Fibroblast of the aortic adventitia (primary cell): ENCODE results near the gene NOL4L. TPM values are rescaled to one million over a fixed set of nuclear protein-coding genes. Genes with fewer than 3 reads are reported as not detected.
A peak's percentile ranks its signal among the peaks of the same experiment; 100 is the strongest.

Experiments
- DNase-seq: peaks from one replicate; pipeline ENCODE4 v3.0.0-alpha.2; 2010; ENCODE audit warnings: low read depth
- H3K4me3 ChIP-seq: 2 replicates; pipeline ENCODE4 v1.5.1; 2011; ENCODE audit warnings: low read depth, mild to moderate bottlenecking, control low read depth, low read length, moderate library complexity
- total RNA-seq: library from RNA; depleted of rRNA; stranded (reverse); fragments of >200 nt; gene quantifications from 2 replicates; pipeline ENCODE4 v1.2.3, GENCODE V29; 2012; ENCODE audit warnings: low replicate concordance
- TF ChIP-seq, protein P1 (sequence below): IDR thresholded peaks from 2 replicates; pipeline ENCODE4 v1.5.1; 2011; ENCODE audit warnings: mild to moderate bottlenecking, low read length, control low read depth, inconsistent platforms; ENCODE audit not compliant: insufficient read depth

The NOL4L gene
- total RNA-seq, 1 donor: 4.5 TPM

DNA sequence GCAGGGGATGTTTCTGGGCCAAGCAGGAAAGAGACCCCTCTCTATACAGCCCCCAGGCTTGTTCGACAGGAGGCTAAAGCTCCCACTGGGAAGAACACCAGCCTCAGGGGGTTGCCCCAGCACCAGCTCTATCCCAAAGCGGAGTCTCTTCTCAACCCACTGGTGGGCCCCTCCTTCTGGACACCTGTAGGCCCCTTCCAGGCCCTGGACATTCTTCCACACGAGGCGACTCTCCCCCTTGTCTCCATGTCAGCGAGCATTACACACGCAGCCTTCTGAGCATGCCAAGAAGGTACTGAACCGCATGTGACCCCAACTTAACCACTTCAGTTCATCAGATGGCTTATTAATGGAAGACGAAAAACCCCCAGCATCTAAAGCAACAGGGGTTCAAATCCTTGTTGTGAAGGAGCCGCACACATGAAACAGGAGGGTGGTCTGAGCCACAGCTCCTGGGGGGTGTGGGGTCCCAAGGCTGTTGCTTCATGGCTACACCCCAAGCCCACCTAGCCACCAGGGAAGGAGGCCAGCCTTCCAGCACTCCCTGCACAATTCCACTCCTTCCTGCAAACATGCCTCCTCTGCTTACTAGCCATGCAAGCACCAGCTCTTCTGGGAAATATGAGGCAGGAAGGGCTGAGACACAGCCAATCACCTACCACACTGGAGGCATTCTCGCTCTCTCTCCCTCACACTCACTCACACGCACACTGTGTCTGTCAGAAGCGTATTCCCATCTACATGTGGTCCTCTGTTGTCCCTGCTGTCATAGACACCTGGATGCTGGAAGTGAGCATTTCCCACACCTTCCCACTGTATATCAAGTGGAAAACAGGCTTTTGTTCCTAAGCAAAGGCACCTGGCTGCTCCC lies 104.5 kb downstream of the NOL4L start:
- H3K4me3 ChIP-seq: peak overlapping the region; percentile 22
- TF ChIP-seq, protein P1, sequence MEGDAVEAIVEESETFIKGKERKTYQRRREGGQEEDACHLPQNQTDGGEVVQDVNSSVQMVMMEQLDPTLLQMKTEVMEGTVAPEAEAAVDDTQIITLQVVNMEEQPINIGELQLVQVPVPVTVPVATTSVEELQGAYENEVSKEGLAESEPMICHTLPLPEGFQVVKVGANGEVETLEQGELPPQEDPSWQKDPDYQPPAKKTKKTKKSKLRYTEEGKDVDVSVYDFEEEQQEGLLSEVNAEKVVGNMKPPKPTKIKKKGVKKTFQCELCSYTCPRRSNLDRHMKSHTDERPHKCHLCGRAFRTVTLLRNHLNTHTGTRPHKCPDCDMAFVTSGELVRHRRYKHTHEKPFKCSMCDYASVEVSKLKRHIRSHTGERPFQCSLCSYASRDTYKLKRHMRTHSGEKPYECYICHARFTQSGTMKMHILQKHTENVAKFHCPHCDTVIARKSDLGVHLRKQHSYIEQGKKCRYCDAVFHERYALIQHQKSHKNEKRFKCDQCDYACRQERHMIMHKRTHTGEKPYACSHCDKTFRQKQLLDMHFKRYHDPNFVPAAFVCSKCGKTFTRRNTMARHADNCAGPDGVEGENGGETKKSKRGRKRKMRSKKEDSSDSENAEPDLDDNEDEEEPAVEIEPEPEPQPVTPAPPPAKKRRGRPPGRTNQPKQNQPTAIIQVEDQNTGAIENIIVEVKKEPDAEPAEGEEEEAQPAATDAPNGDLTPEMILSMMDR: no peak
- DNase-seq: no peak

DNA sequence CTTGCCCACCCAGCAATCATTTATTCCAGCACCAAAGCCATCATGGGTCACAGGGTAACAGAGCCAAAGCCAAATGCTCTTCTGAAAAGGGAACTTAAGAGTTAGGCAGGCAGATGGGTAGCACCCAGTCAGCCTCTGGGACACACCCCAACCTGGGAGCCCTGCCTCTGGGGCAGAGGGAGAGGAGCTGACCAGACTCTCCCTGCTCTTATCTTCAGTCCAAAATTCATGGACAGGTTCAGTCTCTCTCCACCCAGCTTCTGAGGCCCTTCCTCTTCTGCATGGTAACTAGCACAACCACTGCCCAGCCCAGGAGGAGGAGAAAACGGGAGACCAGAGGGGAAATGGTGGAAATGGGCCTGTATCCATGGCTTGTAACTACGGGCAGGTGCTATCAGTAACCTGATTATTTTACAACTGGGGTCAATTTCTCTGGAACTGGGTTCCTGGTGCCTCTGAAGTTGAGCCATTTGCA lies 105.4 kb downstream of the NOL4L start:
- DNase-seq: no peak
- no peak overlapping the region for H3K4me3 ChIP-seq
- TF ChIP-seq, protein P1: no peak

DNA sequence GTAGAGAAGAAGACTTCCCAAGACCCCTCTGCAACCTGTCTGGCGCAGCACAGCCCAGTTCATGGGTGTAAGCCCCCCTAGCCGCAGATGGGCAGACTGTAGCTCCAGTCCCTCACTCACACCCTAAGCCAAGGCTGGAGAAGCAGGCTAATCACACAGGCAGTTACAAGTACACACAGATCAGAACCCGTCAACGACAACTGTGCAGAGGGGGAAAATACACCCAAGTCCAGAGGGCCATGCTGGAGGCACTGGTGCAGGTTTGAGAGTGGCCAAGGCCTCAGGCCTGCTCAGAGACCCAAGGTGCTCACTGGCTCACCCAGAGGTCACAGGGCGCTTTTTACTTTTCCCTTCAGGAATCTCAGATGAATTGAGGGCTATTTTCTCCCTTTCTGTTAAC lies 106.1 kb downstream of the NOL4L start:
- no peak for DNase-seq
- TF ChIP-seq, protein P1: no peak

DNA sequence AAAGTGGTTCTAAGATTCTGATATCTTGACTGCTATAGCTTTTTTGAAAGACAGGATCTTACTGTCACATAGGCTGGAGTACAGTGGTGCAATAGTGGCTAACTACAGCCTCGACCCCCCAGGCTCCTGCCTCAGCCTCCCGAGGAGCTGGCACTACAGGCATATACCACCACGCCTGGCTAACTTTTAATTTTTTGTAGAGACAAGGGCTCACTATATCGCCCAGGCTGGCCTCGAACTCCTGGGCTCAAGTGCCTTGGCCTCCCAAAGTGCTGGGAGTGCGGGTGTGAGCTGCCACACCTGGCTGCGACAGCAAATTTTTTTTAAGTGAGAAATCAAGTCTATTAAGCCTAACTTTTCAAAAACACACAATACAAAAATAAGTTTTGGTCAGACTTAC lies 106.6 kb downstream of the NOL4L start:
- DNase-seq: no peak
- H3K4me3 ChIP-seq: no peak overlapping the region
- TF ChIP-seq, protein P1: no peak

More for the DNA sequence above, 106.1 kb downstream of the NOL4L start:
- H3K4me3 ChIP-seq: no peak overlapping the region

DNA sequence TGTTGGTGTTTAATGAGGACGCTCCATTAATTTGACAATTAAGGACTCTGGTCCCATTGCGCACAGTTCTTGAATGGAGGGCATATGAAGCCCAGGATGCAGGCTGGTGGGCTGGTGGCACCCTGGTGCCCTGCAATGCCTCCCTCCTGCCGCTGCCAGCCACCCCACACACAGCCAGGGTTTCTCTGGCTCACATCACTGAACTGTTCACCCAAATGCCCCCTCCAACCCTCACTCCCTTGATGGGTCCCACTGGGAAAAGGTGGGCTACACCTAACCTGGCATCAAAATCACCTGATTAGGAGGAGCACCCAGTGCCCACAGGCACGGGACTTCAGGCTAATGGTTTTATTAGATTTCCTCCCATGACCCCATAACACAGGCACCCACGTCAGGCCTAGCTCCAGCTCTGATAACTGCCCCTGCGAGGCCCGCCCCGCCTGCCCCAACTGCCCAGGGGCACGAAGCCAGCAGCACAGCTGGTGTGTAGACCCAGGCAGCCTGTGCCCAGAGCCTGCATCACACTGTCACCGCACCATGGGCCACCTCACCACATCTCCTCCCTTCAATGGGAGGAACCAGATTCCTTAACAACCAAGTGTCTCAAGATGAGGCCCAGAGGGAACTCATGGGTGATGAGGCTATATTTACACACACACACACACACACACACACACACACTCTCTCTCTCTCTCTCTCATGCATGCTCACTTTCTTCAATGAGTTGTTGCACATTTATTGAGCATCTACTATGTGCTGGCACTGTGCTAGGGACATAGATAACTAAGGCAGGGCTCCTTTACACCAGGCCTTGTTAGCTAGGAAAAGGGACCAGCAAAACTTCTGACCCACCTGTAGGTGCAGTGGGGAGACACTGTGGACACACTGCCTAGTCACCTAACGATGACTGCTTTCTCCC lies 107.3 kb downstream of the NOL4L start:
- no peak for DNase-seq
- TF ChIP-seq, protein P1: no peak
- no peak overlapping the region for H3K4me3 ChIP-seq

DNA sequence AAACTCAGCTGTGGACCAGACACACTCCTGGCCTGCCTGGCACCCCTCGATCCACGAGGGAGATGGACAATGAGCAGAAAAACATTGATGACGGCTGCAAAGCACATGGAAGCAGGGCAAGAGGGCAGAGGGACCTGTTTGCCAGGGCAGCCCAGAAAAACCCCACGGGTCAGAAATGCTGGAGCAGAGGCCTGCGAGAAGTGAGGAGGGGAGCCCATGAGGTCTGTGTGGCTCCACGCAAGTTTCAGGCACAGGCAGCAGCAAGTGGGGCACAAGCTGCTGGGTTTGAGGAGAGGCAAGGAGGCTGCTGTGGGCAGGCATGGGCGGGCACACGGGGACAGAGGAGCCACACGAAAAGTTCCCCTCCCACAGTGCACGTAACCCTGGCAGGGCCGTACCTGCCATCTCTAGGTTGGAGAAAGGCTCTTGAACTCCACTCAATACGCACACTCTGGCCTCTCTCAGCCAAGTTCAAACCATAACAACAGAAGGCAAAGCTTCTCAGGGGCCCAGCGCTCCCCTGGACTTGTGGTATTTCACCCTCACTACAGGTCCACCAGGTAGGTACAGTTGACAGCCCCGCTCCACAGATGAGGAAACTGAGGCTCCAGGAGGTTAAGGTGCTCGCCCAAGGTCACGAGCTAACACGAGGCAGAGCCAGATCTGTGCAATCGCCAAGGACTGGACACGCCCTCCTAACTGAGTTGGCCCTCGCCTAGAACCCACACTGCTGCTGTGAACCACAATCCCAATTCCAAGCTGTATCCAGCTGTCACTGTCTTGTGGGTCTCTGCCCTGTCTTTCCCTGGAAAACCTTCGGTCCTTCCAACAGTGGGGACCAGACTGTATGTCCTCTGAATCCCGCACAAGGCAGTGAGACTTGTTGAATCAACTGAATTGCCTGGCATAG lies 108.2 kb downstream of the NOL4L start:
- DNase-seq: no peak
- TF ChIP-seq, protein P1: no peak
- no peak overlapping the region for H3K4me3 ChIP-seq
